GM21786 (cell line): Measurements from ENCODE around the gene CIAO3.
"Not testable (repeated sequence)": the region's sequence is repeated elsewhere in the genome, so short reads cannot be mapped to it uniquely, and the experiment has no call there.

Experiments used
- ATAC-seq: cut with Tn5 transposase; IDR thresholded peaks from one replicate; pipeline ENCODE4 v1.9.1; 2021; ENCODE audit not compliant: unreplicated experiment

The CIAO3 gene

DNA sequence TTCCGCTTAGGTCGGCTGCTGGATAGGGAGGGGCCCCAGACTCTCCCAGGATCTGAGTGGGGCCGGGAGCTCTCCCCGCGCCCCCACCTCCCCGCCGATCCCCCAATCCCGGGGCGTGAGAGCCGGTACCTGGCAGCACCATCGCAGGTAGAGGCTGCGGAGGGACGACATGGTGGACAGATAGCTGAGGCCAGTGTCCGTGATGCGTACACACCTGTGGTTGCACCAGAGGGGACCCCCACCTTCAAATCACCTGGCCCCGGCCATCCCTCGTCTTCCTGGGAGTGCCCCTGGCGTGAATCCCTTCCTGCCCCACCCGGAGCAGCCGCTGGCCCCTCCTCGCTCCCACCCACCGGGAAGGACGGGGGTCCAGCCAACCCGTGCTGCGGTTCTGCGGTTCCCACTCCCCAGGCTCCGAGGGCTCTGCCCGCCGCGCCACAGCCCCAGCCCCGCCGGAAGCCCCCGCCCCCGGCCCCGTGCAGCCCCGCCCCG lies 45.9 kb downstream of the CIAO3 start:
- ATAC-seq: no peak

DNA sequence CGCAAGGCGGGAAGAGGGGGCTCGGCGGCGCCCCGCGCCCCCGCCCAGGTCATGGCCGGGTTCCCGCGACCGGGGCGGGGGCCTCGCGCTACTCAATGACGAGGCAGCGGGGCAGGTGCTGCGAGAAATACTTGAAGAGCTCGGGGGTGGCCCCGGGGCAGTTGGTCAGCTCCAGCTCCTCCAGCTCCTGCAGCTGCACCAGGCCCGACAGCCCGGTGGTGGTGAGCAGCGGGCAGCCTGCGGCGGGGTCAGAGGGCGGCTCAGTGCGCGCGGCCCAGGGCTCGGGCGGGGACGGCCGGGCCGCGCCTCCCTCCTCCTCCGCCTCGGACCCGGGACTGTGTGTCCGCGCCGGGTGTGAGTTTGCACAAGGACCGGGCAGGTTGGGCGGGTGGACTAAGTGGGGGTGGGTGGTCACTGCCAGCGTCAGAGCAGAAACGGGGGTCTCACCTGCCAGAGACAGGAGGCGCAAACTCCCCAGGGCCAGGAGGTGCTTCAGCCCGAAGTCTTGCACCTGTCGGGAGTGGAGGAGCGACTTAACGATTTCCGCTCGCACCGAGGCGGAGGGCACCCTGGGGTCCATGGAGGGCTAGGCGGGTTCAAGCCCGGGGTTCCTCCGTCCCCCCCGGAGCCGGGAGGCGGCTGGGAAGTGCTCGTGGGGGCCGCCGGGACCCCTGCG lies 46.5 kb downstream of the CIAO3 start:
- ATAC-seq: no peak

DNA sequence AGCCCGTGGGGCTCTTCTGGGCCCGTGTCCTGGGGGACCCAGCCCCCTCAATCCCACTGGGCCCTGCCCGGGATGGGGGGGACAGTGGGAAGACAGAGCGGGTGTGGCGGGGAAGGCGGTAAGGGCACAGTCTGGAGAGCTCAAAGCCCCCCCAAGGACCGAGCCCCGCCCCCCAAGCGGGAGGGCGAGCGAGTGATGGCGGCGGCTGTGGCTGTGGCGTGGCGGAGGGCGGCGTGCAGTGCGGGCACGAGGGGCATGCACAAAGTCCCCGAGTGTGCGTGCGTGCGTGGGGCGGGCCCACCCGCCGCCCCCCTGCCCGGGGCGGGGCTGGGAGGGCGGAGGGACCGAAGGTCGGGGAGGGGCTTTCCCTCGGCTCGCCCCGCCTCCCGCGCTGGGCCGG lies 47.0 kb downstream of the CIAO3 start:
- ATAC-seq: no peak

DNA sequence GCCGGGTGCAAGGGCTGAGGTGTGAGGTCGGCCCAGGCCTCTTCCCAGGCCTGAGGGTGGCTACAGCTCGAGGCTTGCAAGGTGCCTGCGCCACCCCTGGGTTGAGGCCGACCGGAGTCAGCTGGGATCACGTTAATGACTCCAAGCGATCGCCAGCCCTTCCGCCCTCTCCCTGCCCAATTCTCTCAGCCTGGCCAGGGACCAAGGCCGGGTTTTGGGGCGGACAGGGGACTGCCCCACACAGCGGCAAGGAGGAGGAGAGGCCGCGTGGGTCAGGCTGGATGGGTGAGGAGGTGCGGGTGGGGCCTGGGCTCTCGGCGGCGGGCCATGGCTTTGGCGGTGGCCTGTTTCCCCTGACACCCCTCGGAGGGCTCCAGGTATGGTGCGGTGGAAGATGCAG lies 47.4 kb downstream of the CIAO3 start:
- no peak for ATAC-seq

GRCh38 chr16:692356-693108 lies 48.3 kb downstream of the CIAO3 start:
- no peak for ATAC-seq

GRCh38 chr16:691242-691641 lies 49.6 kb downstream of the CIAO3 start:
- ATAC-seq: not testable (repeated sequence)

DNA sequence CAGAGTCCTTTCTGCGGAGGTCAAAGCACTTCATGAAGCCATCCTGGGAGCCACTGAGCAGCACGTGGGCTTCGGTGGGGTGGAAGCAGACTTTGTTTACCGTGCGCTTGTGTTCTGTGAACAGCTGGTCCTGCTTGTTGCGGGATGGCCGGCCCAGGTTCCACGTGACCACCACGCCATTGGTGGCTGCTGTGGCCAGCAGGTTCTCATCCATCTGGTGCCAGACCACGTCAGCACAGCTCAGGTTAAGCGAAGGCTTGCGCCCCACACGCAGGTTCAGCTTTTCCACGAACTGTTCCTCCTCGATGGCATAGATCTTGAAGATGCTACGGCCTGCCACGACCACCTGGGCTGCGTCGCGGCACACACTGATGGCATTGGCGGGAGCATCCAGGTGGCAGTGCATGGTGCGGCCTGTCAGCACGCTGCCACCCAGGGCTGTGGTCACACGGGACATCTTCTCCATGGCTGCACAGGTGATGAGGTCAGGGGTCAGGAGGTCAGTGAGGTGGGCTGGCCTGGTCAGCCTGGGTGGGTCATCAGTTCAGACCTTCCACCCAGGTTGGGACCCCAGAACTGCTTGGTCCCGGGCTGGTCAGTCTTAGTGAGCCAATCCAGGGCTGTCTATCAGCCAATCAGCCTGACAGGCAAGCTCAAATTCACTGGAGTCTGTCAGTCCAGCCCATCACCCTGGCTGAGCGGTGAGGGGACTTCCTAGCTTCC lies 51.5 kb downstream of the CIAO3 start:
- ATAC-seq: no peak

DNA sequence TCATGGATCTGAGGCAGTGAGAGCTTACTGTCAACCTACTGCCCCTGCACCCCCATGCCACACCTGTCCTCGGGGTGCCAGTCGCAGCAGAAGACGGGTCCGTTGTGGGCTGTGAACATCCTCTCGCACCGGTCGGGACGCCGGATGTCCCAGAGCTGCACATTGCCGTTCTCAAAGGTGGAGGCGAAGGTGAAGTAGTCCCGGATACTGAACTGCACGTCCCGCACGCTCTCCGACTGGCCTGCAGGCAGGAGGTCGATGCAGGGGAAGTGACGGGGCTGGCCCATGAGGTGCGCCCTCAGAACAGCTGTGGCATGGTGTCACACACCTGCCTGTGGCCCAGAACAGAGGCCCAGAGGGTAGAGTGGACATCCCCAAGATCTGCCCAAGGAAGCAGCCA lies 53.3 kb downstream of the CIAO3 start:
- ATAC-seq: no peak

GRCh38 chr16:686459-687260 lies 54.1 kb downstream of the CIAO3 start:
- ATAC-seq: no peak

GRCh38 chr16:685967-686366 lies 54.8 kb downstream of the CIAO3 start:
- ATAC-seq: no peak

- ATAC-seq: no peak
Measured at GRCh38 chr16:684961-685696, 55.7 kb downstream of the CIAO3 start.

- ATAC-seq: peak; percentile 59
Measured at GRCh38 chr16:684071-684794, 56.6 kb downstream of the CIAO3 start, which contains the start of gene JMJD8. Gene JMJD8 (minus strand): TSS chr16:684334. CDS start chr16:684319, 15 bp downstream.

DNA sequence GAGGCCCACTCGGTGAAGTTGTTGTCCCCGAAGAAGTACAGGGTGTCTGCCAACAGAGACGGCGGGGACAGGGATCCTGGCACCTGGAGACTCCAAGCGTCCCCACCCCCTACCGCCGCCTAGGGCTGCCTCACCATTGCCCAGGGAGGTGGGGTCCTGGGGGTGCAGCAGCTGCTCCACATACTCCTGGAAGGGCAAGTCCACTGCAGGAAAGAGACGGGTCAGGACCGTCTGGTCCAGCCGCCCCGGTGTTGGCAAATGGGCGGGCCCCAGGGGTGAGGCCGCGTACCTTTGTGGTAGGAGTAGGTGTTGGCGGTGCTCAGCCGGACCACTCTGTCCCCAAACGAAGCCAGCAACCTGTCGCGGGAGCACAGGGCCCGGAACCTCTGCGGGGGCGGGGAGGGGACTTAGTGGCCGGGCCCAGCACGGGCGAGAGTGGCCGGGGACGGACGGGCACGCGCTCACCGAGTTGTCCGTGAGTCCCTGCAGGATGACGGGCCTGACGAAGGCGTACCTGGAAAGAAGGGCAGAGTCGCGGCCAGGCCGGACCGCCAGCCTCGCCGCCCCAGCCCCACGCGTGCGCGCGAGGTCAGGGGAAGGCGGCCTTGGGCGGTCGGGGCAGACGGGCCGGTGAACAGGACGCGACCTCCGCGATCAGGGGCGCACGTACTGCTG lies 57.3 kb downstream of the CIAO3 start:
- no peak for ATAC-seq

DNA sequence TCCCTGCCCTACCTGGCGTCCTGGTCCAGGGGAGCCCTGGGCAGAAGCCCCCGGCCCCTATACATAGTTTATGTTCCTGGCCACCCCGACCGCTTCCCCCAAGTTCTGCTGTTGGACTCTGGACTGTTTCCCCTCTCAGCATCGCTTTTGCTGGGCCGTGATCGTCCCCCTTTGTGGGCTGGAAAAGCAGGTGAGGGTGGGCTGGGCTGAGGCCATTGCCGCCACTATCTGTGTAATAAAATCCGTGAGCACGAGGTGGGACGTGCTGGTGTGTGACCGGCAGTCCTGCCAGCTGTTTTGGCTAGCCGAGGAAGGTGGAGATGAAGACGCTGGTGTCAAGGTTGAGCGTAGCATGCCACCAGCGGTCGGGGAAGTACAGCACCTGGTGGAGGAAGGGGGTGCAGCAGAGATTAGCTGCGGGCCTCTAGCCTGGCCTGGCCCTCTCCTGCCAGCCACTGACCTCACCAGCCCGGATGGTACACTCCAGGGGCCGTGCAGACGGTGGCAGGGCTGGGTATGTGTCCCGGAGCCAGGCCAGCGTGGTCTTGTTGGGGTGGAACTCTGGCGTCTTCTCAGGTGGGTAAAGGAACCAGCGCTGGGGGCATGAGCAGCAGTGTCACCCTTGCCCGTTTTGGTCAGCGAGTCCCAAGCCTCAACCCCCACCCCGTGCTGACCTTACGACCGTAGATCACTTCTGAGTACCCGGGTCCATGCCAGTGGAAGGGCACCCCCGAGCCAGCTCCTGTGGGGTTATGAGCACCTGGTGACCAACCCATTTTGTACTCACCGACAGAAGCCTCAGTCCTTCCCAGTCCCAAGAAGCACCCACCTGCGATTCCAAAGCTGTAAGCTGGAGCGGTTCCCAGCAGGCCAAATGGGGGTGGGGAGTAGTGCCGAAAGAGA lies 58.1 kb downstream of the CIAO3 start:
- no peak for ATAC-seq

DNA sequence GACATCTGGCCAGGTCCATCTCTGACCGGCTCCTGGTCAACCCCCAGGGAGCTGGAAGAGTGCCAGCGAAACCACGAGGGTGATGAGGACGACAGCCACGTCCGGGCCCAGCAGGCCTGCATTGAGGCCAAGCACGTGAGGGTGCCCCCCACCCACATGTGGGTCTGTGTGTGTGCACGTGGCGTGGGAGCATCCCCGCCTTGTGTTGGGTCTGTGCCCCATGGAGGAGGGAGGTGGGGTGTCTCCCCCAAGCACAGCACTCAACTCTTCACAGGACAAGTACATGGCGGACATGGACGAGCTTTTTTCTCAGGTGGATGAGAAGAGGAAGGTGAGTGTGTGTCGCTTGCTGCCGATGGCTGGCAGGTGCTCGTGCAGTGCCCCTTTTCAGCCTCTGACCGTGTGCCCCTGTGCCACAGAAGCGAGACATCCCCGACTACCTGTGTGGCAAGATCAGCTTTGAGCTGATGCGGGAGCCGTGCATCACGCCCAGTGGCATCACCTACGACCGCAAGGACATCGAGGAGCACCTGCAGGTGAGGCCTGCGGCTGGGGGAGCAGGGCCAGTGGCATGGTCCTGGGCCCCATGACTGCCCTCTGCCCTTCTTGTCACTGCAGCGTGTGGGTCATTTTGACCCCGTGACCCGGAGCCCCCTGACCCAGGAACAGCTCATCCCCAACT lies 58.9 kb downstream of the CIAO3 start:
- ATAC-seq: no peak

GRCh38 chr16:680967-681745 lies 59.6 kb downstream of the CIAO3 start:
- ATAC-seq: no peak

DNA sequence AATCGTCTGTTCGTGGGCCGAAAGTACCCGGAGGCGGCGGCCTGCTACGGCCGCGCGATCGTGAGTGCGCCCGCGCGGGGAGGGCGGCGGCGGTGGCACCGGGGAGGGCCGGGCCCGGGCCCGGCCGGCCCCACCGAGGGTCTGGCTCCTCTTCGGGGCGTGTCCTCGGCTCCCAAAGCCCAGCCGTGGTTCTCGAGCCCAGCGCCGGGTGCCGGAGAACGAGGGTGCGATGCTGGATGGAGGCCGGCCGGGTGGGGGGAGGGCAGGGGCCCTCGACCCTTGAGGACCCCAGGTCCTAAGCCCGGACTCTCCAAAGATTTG lies 60.2 kb downstream of the CIAO3 start:
- peak; percentile 4 for ATAC-seq
